Measurements from ENCODE around the gene DDIT4. TPM values are rescaled to one million over a fixed set of nuclear protein-coding genes. Genes with fewer than 3 reads are reported as not detected.
A peak's percentile ranks its signal among the peaks of the same experiment; 100 is the strongest.

DDIT4 gene
- total RNA-seq, 1 donor from 2014 or later: 257 TPM

DNA sequence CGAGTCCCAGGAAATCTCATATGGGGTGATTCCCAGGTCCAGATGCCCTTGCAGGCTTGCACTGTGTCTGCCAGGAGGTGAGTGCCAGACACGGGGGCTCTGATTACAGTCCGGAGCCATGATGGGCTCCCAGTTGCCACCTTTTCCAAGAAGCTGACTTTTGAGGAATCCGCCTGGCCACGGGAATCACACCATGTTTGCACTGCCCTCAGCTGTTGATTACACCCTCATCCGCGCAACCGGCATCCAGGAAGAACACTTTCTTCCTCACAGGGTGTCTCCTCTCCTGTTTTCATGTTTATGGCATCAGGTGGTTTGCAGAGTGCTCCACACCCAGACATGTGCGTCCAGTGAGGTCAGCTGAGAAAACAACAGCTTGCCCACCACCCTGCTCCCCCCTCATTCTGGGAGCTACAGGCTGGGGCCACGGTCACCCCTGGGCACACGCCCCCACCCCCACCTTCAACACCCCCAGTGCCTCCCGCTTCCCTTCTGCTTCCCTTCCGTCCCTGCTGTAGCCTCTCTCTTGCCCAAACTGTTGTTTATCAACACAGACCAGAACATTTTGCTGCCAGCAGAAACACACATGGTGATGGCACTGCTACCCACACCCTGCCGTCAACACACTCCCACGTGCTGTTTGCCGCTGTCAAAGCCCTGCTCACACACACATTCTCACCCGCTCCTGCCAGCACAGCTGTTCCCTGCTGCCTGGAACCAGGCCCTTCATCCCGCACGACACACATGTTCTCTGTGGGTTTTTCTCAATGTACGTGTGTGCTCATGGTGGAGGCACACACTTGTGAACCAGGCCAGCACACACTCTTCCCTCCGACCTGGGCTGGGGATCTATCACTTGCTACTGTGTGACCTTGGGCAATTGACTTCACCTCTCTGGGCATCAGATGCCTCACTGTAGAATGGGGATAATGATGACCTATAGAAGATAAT, 35.8 kb downstream of the DDIT4 start:
- Histone ChIP-seq H3K4me2 (no peak overlapping the region), H3K9me3 (ENCODE audit: low read depth) (no peaks in the 10 kb centered on the region), H3K4me1 (peaks cover 6% of the 10 kb centered on the region), H3K79me2 (ENCODE audit: low read depth) (no peaks in the 10 kb centered on the region), H3K27me3 (no peaks in the 10 kb centered on the region), H3K27ac (no peak overlapping the region), H4K20me1 (ENCODE audit: low read depth) (no peaks in the 10 kb centered on the region), H3K9ac (no peak overlapping the region), H3K4me3 (no peak overlapping the region), H3F3A (ENCODE audit: low read depth) (no peaks in the 10 kb centered on the region), H3K36me3 (no peaks in the 10 kb centered on the region), H2AFZ (replicated peaks) (no peak overlapping the region)
- peak overlapping the region; percentile 55 for H3K27ac Mint-ChIP-seq
- peaks cover 25% of the 10 kb centered on the region for H3K4me1 Mint-ChIP-seq
- H3K9me3 Mint-ChIP-seq: no peaks in the 10 kb centered on the region
- H3K27me3 Mint-ChIP-seq (ENCODE audit: insufficient read depth, low read depth): peaks cover 7% of the 10 kb centered on the region
- TF ChIP-seq EZH2 (IDR thresholded peaks at IDR 0.05): no peak
- TF ChIP-seq, protein P1, sequence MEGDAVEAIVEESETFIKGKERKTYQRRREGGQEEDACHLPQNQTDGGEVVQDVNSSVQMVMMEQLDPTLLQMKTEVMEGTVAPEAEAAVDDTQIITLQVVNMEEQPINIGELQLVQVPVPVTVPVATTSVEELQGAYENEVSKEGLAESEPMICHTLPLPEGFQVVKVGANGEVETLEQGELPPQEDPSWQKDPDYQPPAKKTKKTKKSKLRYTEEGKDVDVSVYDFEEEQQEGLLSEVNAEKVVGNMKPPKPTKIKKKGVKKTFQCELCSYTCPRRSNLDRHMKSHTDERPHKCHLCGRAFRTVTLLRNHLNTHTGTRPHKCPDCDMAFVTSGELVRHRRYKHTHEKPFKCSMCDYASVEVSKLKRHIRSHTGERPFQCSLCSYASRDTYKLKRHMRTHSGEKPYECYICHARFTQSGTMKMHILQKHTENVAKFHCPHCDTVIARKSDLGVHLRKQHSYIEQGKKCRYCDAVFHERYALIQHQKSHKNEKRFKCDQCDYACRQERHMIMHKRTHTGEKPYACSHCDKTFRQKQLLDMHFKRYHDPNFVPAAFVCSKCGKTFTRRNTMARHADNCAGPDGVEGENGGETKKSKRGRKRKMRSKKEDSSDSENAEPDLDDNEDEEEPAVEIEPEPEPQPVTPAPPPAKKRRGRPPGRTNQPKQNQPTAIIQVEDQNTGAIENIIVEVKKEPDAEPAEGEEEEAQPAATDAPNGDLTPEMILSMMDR (IDR thresholded peaks at IDR 0.05): no peak
- TF ChIP-seq EZH2phosphoT487 (IDR thresholded peaks at IDR 0.05): no peak
- H3K4me3 Mint-ChIP-seq: peak overlapping the region; percentile 43
- DNase-seq (ENCODE audit: low spot score): no peak
- no peaks in the 10 kb centered on the region for H3K36me3 Mint-ChIP-seq

DNA sequence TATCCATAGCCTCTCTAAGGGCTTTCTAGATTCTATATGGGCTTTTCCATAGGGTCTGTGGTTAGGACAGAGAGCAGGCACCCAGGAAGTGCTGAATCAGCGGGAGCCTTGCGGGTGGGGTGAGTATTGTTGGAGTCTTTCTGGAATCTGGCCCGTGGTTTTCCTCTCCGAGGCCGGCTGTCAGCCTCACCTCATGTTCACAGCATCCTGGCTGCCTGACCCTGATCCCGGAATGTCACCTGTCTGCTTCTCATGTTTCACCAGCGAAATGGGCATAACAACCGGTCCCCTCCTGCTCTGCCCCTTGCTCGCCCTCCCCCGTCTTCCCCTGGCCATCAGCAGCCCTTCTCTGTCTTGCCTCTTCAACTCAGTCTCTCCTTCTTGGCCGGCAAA, 36.5 kb downstream of the DDIT4 start:
- no peaks in the 10 kb centered on the region for H3K9me3 Mint-ChIP-seq
- H3K4me3 Mint-ChIP-seq: peak overlapping the region; percentile 43
- peak overlapping the region; percentile 55 for H3K27ac Mint-ChIP-seq

DNA sequence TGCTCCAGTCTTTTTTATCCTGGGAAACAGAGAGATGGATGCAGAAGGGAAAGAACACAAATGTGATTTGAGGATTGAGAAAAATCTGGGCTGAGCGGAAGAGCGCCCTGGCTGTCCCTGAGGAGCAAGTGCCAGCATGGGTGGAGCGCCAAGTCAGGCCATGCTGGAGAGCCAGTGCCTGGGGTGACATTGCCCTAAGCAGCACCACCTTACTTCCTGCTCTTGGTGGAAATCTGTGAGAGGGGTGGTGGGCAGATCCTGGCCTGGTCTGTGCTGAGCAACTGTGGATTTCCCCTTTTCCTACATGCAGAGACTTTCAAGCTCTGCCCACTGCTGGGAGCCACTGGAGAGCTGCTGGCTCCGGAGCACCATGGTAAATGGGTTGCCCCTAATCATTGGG, 36.9 kb downstream of the DDIT4 start:
- Histone ChIP-seq H4K20me1 (ENCODE audit: low read depth) (no peaks in the 10 kb centered on the region), H3K4me1 (peaks cover 12% of the 10 kb centered on the region), H3F3A (ENCODE audit: low read depth) (no peaks in the 10 kb centered on the region), H3K4me3 (no peak overlapping the region), H3K27ac (no peak overlapping the region), H3K4me2 (no peak overlapping the region), H2AFZ (replicated peaks) (peak overlapping the region; percentile 36), H3K9me3 (ENCODE audit: low read depth) (no peaks in the 10 kb centered on the region), H3K27me3 (no peaks in the 10 kb centered on the region), H3K36me3 (no peaks in the 10 kb centered on the region), H3K79me2 (ENCODE audit: low read depth) (no peaks in the 10 kb centered on the region), H3K9ac (no peak overlapping the region)
- H3K36me3 Mint-ChIP-seq: no peaks in the 10 kb centered on the region
- TF ChIP-seq, protein P1 (IDR thresholded peaks at IDR 0.05): no peak
- TF ChIP-seq EZH2phosphoT487 (IDR thresholded peaks at IDR 0.05): no peak
- no peak for TF ChIP-seq EZH2 (IDR thresholded peaks at IDR 0.05)
- H3K4me1 Mint-ChIP-seq: peaks cover 26% of the 10 kb centered on the region
- H3K4me3 Mint-ChIP-seq: no peak overlapping the region
- no peaks in the 10 kb centered on the region for H3K9me3 Mint-ChIP-seq
- peak overlapping the region; percentile 86 for H3K27ac Mint-ChIP-seq
- peaks cover 7% of the 10 kb centered on the region for H3K27me3 Mint-ChIP-seq (ENCODE audit: insufficient read depth, low read depth)
- no peak for DNase-seq (ENCODE audit: low spot score)

More for the DNA sequence above, 36.5 kb downstream of the DDIT4 start:
- H3K9ac ChIP-seq: no peak overlapping the region
- H3K36me3 ChIP-seq: no peaks in the 10 kb centered on the region
- DNase-seq (ENCODE audit: low spot score): no peak
- peak overlapping the region; percentile 36 for H2AFZ ChIP-seq (replicated peaks)
- no peak for TF ChIP-seq EZH2phosphoT487 (IDR thresholded peaks at IDR 0.05)
- TF ChIP-seq, protein P1 (IDR thresholded peaks at IDR 0.05): no peak
- TF ChIP-seq EZH2 (IDR thresholded peaks at IDR 0.05): no peak
- H3K4me3 ChIP-seq: no peak overlapping the region
- Mint-ChIP-seq H3K27me3 (ENCODE audit: insufficient read depth, low read depth) (peaks cover 7% of the 10 kb centered on the region), H3K4me1 (peaks cover 25% of the 10 kb centered on the region), H3K36me3 (no peaks in the 10 kb centered on the region)
- no peak overlapping the region for H3K4me2 ChIP-seq
- H3K27me3 ChIP-seq: no peaks in the 10 kb centered on the region
- no peaks in the 10 kb centered on the region for H4K20me1 ChIP-seq (ENCODE audit: low read depth)
- H3K27ac ChIP-seq: no peak overlapping the region
- peaks cover 10% of the 10 kb centered on the region for H3K4me1 ChIP-seq
- H3K79me2 ChIP-seq (ENCODE audit: low read depth): no peaks in the 10 kb centered on the region
- no peaks in the 10 kb centered on the region for H3K9me3 ChIP-seq (ENCODE audit: low read depth)
- H3F3A ChIP-seq (ENCODE audit: low read depth): no peaks in the 10 kb centered on the region

Data from neural progenitor cell (in vitro differentiated cells).